GM12872 (cell line): Measurements from ENCODE around the gene PRKAR2B.

Experiments
- CTCF ChIP-seq: IDR thresholded peaks from 3 replicates; pipeline ENCODE4 v1.5.1; 2011; ENCODE audit warnings: low read depth, mild to moderate bottlenecking, low read length, moderate library complexity; ENCODE audit not compliant: insufficient read depth

Gene PRKAR2B

DNA sequence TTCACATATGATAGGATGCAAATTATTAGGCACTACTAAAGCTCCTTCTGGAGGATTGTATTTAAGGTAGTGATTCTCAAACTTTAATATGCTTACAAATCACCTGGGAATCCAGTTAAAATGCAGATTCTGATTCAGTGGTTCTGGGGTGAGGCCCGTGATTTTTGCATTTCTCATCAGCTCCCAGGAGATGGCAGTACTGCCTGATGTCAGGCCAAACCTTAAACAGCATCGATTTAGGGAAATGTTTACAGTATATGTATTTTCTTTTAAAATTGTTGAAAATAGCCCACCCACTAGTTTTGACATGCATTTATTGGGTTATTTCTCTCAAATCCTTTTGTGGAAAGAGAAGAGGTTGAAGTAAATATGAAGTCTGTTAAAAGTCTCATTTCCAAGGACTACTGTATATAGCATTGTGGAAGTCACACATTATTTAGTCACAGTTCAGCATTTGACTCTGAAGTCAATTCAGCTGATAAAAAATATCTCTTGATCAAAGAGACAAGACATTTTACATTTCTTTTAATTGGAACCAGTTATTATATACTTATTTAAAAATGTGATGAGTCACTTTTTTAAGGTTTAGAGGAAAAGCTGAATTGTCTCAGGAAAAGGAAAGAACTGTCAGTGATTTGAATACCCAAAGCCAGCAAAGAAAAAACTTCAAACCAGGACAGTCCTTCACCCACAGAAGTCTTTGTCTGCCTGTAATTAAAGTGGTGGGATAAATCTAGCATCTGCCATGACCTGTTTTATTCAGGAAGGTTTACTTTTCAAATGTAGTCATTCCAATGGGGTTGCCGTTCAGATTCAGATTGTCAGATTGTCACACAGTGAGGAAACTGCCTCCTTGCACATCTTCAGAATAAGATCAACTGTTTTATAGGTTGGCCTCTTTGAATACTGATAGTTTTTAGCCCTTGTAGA lies 103.2 kb downstream of the PRKAR2B start:
- peak; percentile 58 for TF ChIP-seq CTCF

DNA sequence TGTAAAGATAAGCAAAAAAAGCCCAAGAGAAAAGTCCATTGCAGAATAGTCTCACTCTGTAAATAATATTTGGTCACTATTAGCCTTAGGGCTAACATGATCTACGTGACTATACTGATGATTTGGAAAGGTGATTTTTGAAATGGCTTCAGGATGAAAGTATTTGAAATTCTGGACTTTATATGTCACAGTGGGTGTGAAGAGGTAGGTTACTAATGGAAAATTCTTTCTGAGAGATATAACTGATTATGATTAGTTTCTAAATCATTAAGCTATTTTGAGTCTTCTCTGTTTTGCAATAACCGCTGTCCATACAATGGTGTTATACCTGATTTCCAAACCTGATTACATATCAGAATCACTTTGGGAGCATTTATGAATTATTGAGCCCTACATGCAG lies 104.2 kb downstream of the PRKAR2B start:
- TF ChIP-seq CTCF, result no peak

GRCh38 chr7:107149863-107150262 lies 105.4 kb downstream of the PRKAR2B start:
- no peak for TF ChIP-seq CTCF

DNA sequence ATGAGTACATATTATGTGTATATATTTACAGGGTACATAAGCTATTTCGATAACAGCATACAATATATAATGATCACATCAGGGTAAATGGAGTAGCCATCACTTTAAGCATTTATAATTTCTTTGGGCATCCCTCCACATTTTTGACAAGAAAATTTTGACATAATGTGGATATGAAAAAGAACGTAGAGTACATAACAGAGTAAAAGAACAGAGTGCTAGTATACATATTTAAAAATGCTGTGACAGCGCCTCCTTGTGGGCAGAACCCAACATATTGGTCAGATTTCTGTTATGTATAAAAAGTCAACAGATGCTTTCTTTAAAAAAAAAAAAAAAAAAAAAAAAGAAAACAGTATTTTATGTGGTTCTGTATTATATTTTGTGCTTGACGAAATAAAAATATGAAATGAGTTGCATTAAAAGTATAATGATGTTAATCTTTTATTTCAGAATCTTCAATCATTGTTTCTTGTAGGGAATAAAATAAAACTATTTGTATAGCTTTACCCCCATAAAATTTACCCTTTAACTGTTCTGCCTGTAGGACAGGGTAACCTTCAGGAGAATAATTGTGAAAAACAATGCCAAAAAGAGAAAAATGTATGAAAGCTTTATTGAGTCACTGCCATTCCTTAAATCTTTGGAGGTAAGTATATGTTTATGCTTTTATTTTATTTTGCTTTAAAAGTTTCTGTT lies 106.0 kb downstream of the PRKAR2B start:
- TF ChIP-seq CTCF, result peak; percentile 49

DNA sequence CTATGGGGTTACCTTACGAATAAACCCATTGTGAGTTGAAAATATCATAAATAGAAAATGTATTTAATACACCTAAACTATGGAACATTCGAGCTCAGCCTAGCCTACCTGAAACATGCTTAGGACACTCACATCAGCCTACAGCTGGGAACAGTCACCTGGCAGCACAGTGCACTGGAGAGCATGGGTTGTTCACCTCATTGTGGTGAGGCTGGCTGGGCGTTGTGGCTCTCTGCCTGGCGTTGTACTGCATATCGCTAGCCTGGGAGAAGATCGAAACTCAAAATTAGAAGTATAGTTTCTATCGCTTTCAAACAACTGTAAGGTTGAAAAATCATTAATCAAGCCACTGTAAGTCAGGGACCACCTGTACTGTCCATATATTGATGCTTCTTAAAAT lies 107.0 kb downstream of the PRKAR2B start:
- no peak for TF ChIP-seq CTCF

- TF ChIP-seq CTCF, result no peak
These were observed 107.5 kb downstream of the PRKAR2B start for GRCh38 chr7:107152011-107152410.

- TF ChIP-seq CTCF, result no peak
These were observed 110.3 kb downstream of the PRKAR2B start for GRCh38 chr7:107154826-107155225.
